Mammary epithelial cell (primary cell): ENCODE data around the gene PDHX.

ENCODE experiments used
- EZH2 ChIP-seq: IDR thresholded peaks from 2 replicates; pipeline ENCODE4 v1.6.1; 2012; ENCODE audit warnings: low read length, inconsistent platforms, borderline replicate concordance
- TF ChIP-seq, protein P1 (sequence below), 2 donors: IDR thresholded peaks in 1 of 2; conservative IDR thresholded peaks in 1 of 2; 2 replicates each; pipeline ENCODE4 v1.5.1; 2011 to 2012; ENCODE audit warnings: inconsistent platforms in 2 of 2, low read length in 2 of 2, mild to moderate bottlenecking in 2 of 2, control low read depth in 1 of 2, low read depth in 1 of 2; ENCODE audit not compliant: insufficient read depth in 1 of 2; ENCODE audit errors: extremely low read depth in 1 of 2

DNA sequence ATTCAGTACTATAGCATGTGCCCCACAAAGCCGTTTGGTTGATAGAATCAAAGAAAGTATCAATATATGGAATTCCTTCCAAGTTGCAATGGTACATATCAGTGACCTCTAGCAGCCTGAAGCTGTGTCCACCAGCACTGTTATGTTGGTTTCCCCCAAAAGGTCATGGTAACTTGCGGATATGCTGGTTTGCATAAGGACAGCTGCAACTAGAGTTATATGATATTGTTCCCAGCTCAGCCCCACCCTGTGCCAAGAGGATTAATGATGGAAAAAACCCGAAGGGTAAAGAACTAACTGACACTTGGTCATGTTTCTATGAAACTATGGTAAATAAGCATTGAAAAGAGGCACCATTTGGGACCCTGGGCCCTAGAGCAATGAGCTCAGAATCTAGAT lies 93.5 kb downstream of the PDHX start:
- TF ChIP-seq, protein P1, sequence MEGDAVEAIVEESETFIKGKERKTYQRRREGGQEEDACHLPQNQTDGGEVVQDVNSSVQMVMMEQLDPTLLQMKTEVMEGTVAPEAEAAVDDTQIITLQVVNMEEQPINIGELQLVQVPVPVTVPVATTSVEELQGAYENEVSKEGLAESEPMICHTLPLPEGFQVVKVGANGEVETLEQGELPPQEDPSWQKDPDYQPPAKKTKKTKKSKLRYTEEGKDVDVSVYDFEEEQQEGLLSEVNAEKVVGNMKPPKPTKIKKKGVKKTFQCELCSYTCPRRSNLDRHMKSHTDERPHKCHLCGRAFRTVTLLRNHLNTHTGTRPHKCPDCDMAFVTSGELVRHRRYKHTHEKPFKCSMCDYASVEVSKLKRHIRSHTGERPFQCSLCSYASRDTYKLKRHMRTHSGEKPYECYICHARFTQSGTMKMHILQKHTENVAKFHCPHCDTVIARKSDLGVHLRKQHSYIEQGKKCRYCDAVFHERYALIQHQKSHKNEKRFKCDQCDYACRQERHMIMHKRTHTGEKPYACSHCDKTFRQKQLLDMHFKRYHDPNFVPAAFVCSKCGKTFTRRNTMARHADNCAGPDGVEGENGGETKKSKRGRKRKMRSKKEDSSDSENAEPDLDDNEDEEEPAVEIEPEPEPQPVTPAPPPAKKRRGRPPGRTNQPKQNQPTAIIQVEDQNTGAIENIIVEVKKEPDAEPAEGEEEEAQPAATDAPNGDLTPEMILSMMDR (conservative IDR thresholded peaks at IDR 0.05 in 1 of 2, IDR thresholded peaks at IDR 0.05 in 1 of 2; ENCODE audit: extremely low read depth in 1 of 2, insufficient read depth in 1 of 2, low read depth in 1 of 2, low read length in 2 of 2) = no peak
- no peak for TF ChIP-seq EZH2
